B cell (primary cell): ENCODE results near the gene BLOC1S1. TPM values are rescaled to one million over a fixed set of nuclear protein-coding genes. Genes with fewer than 3 reads are reported as not detected.

Experiments
- ATAC-seq: fragments of 200-7000 bp; cut with Tn5 transposase; one replicate; pipeline ENCODE4 v1.10.0; 2021; ENCODE audit warnings: low read depth, mild to moderate bottlenecking, moderate number of reproducible peaks, moderate library complexity
- CTCF ChIA-PET: fragments of 350-600 bp; sonication (Branson Sonifier 250); formaldehyde crosslinking; loops from one replicate; lab custom pipeline; 2021; ENCODE audit warnings: antibody characterized with exemption, inconsistent platforms; lab: Charles Lee
- POLR2A ChIA-PET: fragments of 350-600 bp; sonication (Branson Sonifier 250); formaldehyde crosslinking; loops from one replicate; lab custom pipeline; 2021; ENCODE audit warnings: antibody characterized with exemption; lab: Charles Lee
- DNase-seq: peaks from one replicate; pipeline ENCODE4 v3.0.0; 2013
- H2AFZ ChIP-seq: 2 replicates; pipeline ENCODE4 v1.6.1; 2012; ENCODE audit warnings: mild to moderate bottlenecking, low read depth, low read length; ENCODE audit not compliant: insufficient read depth, poor library complexity, severe bottlenecking
- H3K27ac ChIP-seq, 2 donors: 1 replicate in 1 of 2; 2 replicates in 1 of 2; pipeline ENCODE4 v1.5.1; 2012 to 2013; ENCODE audit warnings: low read length in 2 of 2, mild to moderate bottlenecking in 2 of 2, moderate library complexity in 1 of 2
- H3K27me3 ChIP-seq, 4 experiments: fragments of 200-600 bp in 1 of 4; sonication (generic) in 1 of 4; replicated peaks in 1 of 4; 1 replicate in 2 of 4; 2 replicates in 2 of 4; pipeline versions ENCODE4 v1.6.1 to v1.7.0; 2013 to 2016; ENCODE audit warnings: low read length in 3 of 4, mild to moderate bottlenecking in 2 of 4, mixed read lengths in 1 of 4, moderate library complexity in 1 of 4; ENCODE audit not compliant: insufficient read depth in 4 of 4, control insufficient read depth in 3 of 4; ENCODE audit errors: control extremely low read depth in 1 of 4
- H3K36me3 ChIP-seq, 2 experiments: replicated peaks in 1 of 2; 1 replicate in 1 of 2; 2 replicates in 1 of 2; pipeline versions ENCODE4 v1.6.1 to v1.7.1; 2013; ENCODE audit warnings: low read length in 1 of 2; ENCODE audit not compliant: insufficient read depth in 2 of 2, control insufficient read depth in 1 of 2; ENCODE audit errors: control extremely low read depth in 1 of 2, extremely low read depth in 1 of 2
- H3K4me1 ChIP-seq, 2 donors: fragments of 200-600 bp in 1 of 2; sonication (generic) in 1 of 2; 1 replicate in 1 of 2; 2 replicates in 1 of 2; pipeline versions ENCODE4 v1.5.1 to v1.6.1; 2013 to 2017; ENCODE audit warnings: low read length in 2 of 2; ENCODE audit not compliant: control insufficient read depth in 2 of 2, insufficient read depth in 2 of 2
- H3K4me2 ChIP-seq: replicated peaks from 2 replicates; pipeline ENCODE3; 2012; ENCODE audit warnings: mild to moderate bottlenecking, low read depth, low read length; ENCODE audit not compliant: poor library complexity, severe bottlenecking
- H3K4me3 ChIP-seq, 5 experiments: fragments of 200-600 bp in 1 of 5; sonication (generic) in 1 of 5; 1 replicate in 3 of 5; 2 replicates in 2 of 5; pipeline versions ENCODE4 v1.5.1 to v1.7.0; 2011 to 2016; ENCODE audit warnings: low read length in 4 of 5, mild to moderate bottlenecking in 4 of 5, low read depth in 2 of 5, control low read depth in 1 of 5, moderate library complexity in 1 of 5; ENCODE audit not compliant: insufficient read depth in 1 of 5; ENCODE audit errors: control extremely low read depth in 1 of 5, extremely low read depth in 1 of 5
- H3K79me2 ChIP-seq: fragments of 200-600 bp; sonication (generic); one replicate; pipeline ENCODE4 v1.6.0; 2016; ENCODE audit warnings: low read length; ENCODE audit not compliant: control insufficient read depth, insufficient read depth
- H3K9ac ChIP-seq: fragments of 200-600 bp; sonication (generic); 2 replicates; pipeline ENCODE4 v1.6.1; 2017; ENCODE audit warnings: mild to moderate bottlenecking, low read length, moderate library complexity
- H3K9me3 ChIP-seq, 3 donors: one replicate each; pipeline versions ENCODE4 v1.6.1 to v1.7.1; 2013; ENCODE audit warnings: low read length in 2 of 3; ENCODE audit not compliant: control insufficient read depth in 2 of 3, insufficient read depth in 1 of 3; ENCODE audit errors: control extremely low read depth in 1 of 3
- H4K20me1 ChIP-seq: 2 replicates; pipeline ENCODE4 v1.6.0; 2012; ENCODE audit warnings: mild to moderate bottlenecking, low read length; ENCODE audit not compliant: insufficient read depth, control insufficient read depth, poor library complexity, severe bottlenecking
- H3K27ac Mint-ChIP-seq: one replicate; pipeline ENCODE4 v1.8.0; 2021; ENCODE audit warnings: mixed read lengths
- H3K27me3 Mint-ChIP-seq: one replicate; pipeline ENCODE4 v1.8.0; 2021; ENCODE audit warnings: mixed read lengths
- H3K4me1 Mint-ChIP-seq: one replicate; pipeline ENCODE4 v1.8.0; 2021; ENCODE audit warnings: mixed read lengths
- H3K4me3 Mint-ChIP-seq: one replicate; pipeline ENCODE4 v1.8.0; 2021; ENCODE audit warnings: mixed read lengths
- H3K9me3 Mint-ChIP-seq: one replicate; pipeline ENCODE4 v1.8.0; 2022; ENCODE audit warnings: mixed read lengths; ENCODE audit not compliant: insufficient read depth
- EZH2 ChIP-seq: IDR thresholded peaks from 2 replicates; pipeline ENCODE4 v1.6.1; 2012; ENCODE audit warnings: borderline replicate concordance, low read depth, mild to moderate bottlenecking, moderate library complexity, low read length; ENCODE audit not compliant: insufficient read depth, poor library complexity, severe bottlenecking
- WGBS: methylation state at CpG from one replicate; pipeline ENCODE4 v1.1.5; 2013; ENCODE audit warnings: missing lambda C conversion rate; ENCODE audit not compliant: insufficient coverage; 5-methylcytosine and 5-hydroxymethylcytosine counted together
- intact Hi-C: fragments of 100-400 bp; cut with micrococcal nuclease; formaldehyde crosslinking; loops from one replicate; pipeline ENCODE4 v1.10.0; 2022
- polyA plus RNA-seq: library from polyadenylated mRNA; depleted of rRNA; stranded (reverse); fragments of >200 nt; gene quantifications from 2 replicates; pipeline ENCODE4 v1.2.3, GENCODE V29; 2012
- total RNA-seq, 2 donors: library from RNA; stranded (reverse); fragments of 120-200 nt in 1 of 2; gene quantifications; 1 replicate in 1 of 2; 2 replicates in 1 of 2; pipeline versions ENCODE4 v1.2.3 to v1.2.4, GENCODE V29; 2013 to 2022
- TF ChIP-seq, protein P1 (sequence below): fragments of 200-600 bp; IDR thresholded peaks from one replicate; pipeline ENCODE4 v1.8.0; 2022; ENCODE audit warnings: antibody characterized with exemption, mild to moderate bottlenecking

The BLOC1S1 gene
- total and polyA plus RNA-seq, 2 donors (not counting 1 experiment from before 2014, with no cell fraction given): 71.1 to 229 TPM

GRCh38 chr12:55728939-55729818 lies 13.3 kb downstream of the BLOC1S1 start, which contains the start of gene CD63:
TSS of gene CD63 (minus strand) at chr12:55729009. CDS start at chr12:55728341, 668 bp downstream.
- H3K4me1 ChIP-seq: peaks cover 21 to 36% of the 10 kb centered on the region in 2 donors

More at GRCh38 chr12:55728939-55729818, 13.3 kb downstream of the BLOC1S1 start, which contains the start of gene CD63:
- under 1% methylated on average over 55 of the region's 61 CpGs for WGBS
- H3K27ac ChIP-seq: peak within 1 kb of the TSS; percentile 64 to 80
- no peaks in the 10 kb centered on the region for H3K79me2 ChIP-seq
- H3K9ac ChIP-seq: peak within 1 kb of the TSS; percentile 90
- H2AFZ ChIP-seq: peak within 1 kb of the TSS; percentile 87
- no peaks in the 10 kb centered on the region for H3K9me3 Mint-ChIP-seq
- no peaks in the 10 kb centered on the region for H4K20me1 ChIP-seq
- intact Hi-C loops: loop anchor here (1.0 kb wide), 2 partner anchors 9 to 13 kb away; partner anchors contain the start of gene BLOC1S1
- ChIA-PET CTCF (interaction anchor here (0.6 to 4.4 kb wide), 16 partner anchors 9 to 1331 kb away, joined by 3 to 41 read pairs (median 5); partner anchors contain the start of genes BLOC1S1, ORMDL2, RDH5 and SARNP), POLR2A (interaction anchor here (0.6 to 2.0 kb wide), 6 partner anchors 9 to 375 kb away, joined by 3 to 18 read pairs (median 4); partner anchors contain the start of genes BLOC1S1, DNAJC14 and PA2G4)
- no peaks in the 10 kb centered on the region for H3K27me3 Mint-ChIP-seq
- DNase-seq (peak; percentile 71), ATAC-seq (peak; percentile 67)
- peak within 1 kb of the TSS; percentile 92 for H3K27ac Mint-ChIP-seq
- H3K4me3 Mint-ChIP-seq: peak within 1 kb of the TSS; percentile 88
- H3K4me2 ChIP-seq: peak within 1 kb of the TSS; percentile 100
- H3K4me1 Mint-ChIP-seq: peaks cover 41% of the 10 kb centered on the region
- no peak for TF ChIP-seq EZH2
- TF ChIP-seq, protein P1, sequence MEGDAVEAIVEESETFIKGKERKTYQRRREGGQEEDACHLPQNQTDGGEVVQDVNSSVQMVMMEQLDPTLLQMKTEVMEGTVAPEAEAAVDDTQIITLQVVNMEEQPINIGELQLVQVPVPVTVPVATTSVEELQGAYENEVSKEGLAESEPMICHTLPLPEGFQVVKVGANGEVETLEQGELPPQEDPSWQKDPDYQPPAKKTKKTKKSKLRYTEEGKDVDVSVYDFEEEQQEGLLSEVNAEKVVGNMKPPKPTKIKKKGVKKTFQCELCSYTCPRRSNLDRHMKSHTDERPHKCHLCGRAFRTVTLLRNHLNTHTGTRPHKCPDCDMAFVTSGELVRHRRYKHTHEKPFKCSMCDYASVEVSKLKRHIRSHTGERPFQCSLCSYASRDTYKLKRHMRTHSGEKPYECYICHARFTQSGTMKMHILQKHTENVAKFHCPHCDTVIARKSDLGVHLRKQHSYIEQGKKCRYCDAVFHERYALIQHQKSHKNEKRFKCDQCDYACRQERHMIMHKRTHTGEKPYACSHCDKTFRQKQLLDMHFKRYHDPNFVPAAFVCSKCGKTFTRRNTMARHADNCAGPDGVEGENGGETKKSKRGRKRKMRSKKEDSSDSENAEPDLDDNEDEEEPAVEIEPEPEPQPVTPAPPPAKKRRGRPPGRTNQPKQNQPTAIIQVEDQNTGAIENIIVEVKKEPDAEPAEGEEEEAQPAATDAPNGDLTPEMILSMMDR: no peak
- H3K27me3 ChIP-seq: no peaks in the 10 kb centered on the region
- H3K36me3 ChIP-seq: peaks cover 0 to 11% of the 10 kb centered on the region in 2 experiments
- H3K9me3 ChIP-seq: no peaks in the 10 kb centered on the region
- peak within 1 kb of the TSS; percentile 55 to 91 (median 77) for H3K4me3 ChIP-seq
